DMS 273 treated with DMSO at 0.1 percent for 48 hours (cell line): ENCODE results near the gene YJEFN3.

ENCODE experiments used
- DNase-seq: peaks from one replicate; lab custom pipeline; 2025; lab: John Stamatoyannopoulos, UW

The YJEFN3 gene, protein sequence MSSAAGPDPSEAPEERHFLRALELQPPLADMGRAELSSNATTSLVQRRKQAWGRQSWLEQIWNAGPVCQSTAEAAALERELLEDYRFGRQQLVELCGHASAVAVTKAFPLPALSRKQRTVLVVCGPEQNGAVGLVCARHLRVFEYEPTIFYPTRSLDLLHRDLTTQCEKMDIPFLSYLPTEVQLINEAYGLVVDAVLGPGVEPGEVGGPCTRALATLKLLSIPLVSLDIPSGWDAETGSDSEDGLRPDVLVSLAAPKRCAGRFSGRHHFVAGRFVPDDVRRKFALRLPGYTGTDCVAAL

DNA sequence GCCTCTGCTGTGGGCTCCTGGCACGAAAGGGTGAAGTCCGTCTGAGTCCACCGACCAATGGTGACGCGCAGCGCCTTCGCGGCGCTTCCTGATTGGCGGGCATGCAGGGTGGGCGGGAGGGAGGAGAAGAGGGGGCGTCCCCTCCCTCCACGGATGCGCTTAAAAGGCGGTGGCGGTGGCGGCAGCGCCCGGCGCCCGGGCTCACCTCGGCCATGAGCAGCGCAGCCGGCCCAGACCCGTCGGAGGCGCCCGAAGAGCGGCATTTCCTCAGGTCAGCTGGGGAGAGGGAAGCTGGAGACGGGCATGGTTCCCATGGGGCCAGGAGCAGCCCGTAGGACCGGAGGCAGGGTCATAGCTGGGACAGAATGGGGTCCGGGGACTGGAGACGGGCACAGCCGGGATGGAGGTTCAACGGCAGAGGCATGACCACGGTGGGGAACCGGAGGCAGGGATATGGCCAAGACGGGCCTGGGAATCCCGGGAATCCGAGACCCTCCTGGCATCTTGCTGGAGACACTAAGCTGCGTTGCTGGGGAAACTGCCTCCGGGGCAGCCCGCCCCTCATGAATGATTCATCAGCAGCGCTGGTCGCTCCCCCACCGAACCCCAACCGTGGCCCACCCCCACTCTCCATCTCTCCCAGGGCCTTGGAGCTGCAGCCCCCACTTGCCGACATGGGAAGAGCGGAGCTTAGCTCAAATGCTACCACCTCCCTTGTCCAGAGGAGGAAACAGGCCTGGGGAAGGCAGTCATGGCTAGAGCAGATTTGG lies at the start of gene YJEFN3:
Gene YJEFN3, plus strand, starts transcription at position 191 of the 770 bp plus-strand sequence. Its CDS starts 22 bp downstream, at position 213.
- DNase-seq: no peak

DNA sequence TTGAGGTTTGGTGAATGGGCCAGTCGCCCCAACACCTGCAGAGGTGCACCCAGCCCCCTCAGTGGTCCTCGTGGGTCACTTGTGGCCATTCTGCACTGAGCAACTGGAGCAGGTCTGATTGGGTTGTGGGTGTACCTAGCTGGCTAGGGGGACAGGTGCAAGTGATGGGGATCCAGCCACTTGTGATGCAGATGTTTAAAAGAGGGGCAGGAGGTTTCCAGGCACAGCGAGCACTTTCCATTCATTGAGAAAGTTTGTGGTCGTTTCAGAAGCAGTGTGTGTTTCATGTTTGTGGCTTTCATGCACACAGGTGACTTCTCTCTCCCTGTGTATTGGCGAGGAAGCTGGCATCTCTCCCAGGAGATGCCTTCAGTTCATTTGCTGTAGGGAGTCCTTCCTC lies 48.0 kb upstream of the YJEFN3 start:
- no peak for DNase-seq

DNA sequence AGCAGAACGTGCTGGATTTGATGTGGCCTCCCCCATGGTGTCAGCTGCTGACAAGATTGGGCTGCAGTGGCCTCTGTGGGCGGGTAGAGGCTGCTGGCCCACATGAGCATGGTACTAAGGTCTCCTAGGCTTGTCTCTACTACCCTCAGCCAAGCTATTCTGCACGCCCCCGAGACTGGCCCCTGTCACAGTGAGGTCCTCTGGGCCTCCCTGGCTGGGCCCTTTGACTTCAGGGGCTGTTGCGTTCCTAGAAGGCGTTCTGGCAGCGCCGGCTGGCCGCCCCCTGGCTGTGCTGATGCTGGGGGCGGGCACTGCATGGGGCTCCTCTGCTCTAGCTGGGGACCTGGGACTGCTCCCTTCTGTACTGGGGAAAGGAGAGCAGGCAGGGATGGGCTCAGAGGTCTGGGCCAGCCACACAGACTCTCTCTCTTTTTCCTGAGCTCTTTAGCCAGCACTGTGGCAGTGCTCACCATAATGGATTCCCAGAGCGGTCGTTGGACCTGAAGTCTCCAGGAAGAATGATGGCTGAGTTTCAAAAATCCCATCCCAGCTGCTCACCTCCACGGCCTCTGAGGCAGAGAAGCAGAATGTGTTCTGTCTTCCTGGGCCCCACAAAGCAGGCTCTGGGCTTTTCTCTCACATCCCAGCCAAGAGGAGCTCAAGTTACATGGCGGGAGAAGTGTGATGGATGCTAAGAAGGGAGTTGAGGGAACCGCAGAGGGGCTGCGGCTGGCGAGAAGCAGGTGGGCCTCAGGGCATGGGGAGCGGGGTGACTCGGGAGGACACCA lies 45.7 kb upstream of the YJEFN3 start:
- DNase-seq: no peak

DNA sequence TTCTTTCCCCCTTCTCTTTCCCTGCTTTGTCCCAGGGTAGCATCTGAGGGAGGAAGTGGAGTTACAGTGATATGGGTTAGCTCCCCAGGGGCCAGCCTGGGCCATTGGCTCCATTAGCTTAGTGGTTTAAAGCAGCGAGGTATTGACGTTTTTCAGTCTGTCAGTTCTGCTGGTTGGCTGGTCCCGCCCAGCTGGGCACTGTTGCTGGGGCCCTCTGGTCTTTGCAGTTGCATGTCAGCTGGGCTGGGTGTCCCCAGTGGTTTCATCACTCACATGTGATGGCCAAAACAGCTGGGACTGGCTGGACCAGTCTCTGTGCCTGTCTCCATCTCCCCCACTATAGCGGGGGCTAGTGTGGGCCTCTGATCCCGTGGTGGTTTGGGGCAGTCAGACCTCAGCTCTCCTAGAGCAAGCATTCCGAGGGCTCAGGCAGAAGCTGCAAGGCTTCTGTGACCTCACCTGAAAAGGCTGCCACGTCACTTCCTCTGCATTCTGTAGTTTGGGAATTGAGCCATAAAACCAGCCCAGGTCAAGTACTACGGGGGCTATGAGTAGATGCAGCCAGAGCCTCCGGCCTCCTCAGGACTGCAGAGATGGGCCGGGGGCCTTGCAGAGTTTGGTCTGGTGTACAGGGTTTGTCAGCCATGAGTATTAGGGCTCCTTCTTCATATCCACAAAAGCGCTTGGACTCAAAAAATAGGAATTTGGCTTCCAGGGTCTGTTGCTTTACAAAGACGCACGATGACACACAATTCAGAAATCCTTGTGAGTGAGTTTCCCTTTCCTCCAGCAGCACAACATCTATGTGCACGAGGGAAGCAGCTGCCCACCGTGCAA lies 43.3 kb upstream of the YJEFN3 start:
- no peak for DNase-seq

DNA sequence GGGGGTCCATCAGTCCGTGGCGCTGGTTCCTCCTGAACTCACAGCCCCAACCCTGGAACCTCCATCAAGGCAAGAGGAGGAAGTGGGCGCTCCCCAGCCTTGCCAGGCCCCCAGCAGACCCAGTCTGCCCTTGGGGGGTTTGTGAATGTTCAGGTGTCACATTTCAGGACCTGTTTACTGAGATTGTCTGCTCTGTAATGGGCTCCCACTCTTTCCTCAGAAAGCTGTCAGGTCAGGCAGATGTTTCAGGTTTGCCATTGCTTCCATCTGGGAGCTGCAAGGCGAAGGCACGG lies 42.8 kb upstream of the YJEFN3 start:
- no peak for DNase-seq

DNA sequence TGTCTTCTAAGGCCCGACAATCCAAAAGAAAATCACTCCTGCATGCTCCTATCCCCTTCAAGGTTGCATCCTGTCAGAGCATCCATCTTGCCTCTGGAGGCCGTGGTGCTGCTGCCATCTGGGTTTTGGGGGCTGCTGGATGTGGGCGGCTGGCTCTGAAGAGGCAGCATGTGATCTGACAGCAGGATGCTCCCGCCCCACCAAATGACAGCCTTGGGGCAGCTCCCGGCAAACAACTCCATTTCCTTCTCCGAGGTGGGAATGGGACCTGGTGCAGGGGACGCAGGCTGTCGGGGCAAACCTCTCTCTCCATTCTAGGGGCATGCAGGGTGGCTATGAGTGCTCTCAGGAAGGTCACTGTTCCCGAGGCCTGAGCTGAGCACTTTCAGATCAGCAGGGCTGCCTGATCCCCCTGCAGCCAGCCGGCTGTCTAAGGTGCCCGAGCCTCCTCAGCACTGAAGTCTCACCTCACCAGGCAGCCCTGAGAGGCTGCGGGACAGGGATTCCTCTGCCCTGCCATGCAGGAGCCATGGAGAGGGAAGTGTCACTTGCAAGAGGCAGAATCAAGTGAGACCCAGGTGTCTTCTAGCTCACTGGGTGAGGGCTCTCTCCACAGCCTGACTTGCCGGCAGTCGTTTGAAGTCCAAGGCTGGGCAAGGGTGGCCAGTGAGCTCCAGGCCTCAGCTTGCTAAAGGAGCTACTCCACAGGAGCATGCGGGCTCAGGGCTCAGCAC lies 42.2 kb upstream of the YJEFN3 start:
- no peak for DNase-seq

DNA sequence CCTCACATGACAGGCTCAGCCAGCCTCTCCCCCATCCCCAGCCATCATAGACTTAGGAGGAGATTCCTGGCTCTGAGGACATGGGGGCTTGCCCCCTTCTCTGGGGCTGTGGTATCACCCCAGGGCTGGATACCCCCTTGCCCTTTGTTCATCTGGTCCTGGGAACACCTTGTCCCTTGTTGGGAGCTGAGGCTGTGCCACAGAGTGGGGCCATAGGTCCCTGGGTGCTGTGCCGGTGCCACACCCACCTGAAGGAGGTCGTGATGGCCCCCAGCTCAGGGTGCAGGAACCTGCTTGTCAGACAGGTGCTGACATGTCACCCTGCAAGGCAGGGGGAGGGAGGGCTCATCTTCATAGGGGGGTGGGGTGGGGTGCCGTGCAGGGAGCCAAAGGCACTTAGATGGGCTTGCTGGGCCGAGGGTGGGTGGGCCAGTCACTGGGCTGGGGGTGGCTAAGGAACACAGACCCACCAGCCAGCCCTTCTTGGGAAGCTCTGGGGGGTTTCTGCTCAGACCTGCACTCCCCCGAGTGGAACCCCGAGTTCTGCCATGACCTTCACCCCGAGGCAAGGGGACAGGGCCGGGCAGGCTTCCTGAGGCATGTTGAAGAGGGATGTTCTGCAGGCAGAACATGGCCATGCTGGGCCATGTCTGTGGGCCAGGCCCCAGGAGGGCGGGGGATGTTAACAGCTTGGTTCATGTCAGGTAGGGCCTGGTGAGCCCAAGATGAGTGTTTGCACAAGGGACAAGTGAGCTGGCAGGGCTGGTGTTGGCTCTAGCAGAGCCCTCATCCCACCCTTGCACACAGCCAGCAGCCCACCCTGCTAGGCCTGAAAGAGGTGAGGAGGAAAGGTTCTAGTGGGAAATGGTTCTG lies 41.4 kb upstream of the YJEFN3 start:
- no peak for DNase-seq

DNA sequence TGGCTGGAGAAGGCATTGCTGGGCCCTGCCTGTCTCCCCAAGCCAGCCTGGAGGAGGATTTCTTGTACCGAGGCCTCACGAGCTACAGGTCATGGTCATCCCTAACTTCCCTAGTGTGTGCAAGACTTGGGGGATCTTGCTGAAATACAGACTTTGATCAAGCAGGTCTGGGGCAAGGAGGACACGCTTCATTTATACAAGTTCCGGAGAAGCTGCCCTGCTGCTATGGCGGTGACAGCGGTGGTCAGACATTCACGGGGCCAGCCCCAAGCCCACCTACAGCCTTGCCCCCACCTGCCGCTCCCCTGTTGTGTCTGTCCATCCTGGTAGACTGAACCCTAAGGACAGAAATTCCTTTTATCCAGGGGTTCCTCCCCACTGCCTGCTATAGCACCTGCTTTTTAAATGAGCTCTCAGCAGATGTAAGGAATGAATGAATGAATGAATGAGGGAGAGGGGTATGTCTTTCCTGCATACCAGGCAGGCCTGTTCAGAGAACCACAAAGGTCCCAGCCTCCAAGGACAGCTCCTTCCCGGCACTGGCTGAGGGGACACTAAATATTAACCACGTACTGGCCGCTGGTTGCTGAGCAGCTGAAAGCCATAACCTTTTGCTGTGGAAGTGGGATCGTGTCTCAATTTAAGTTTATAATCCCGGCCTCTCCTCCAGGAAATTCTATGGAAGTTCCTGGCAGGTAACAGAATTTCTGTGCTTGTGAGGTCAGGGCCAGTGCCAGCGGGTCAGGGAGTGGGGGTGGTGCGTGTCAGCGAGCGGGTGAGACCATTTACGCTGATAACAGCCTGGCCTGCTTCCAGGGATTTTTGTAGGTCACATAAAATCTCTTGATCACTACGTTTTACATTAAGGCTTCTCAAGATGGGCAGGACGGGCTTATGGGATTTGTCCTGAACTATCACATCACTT lies 40.5 kb upstream of the YJEFN3 start:
- no peak for DNase-seq

DNA sequence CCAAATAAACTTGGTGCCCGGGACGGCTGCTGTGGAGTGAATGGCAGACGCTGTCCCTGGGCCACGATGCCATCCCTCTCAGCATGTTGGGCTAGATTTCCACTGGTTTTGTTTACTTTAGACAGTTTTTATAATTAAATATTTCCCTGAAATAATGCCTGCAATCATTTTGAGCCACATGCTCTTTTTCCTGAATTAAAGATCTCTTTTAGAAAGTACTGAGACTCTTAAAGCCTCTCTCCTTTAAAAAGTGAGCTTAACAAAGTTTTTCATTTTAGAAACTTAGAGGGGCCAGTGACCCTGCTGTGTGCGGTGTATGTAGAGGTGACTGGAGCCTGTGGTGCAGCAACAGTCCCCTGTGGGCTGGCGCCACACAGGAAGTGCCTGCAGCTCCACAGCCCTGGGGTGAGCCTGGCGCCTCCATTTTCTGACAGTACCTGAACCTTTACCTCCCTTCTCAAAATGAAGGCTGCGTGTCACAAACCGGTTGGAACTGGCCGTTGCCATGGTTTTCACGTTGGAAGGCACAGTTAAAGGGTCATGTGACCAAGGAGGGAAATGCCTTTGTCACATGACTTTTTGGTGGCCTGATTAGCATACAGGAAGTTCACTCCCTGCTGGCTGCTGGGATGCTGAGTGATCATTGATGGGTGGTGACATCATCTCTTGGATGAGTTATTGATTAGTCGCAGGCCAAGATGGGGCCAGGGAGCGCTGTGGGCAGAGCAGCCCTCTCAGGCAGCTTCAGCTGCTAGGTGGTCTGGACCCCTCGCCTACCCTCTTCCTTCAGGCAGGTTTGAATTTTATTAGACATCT lies 39.6 kb upstream of the YJEFN3 start:
- no peak for DNase-seq

DNA sequence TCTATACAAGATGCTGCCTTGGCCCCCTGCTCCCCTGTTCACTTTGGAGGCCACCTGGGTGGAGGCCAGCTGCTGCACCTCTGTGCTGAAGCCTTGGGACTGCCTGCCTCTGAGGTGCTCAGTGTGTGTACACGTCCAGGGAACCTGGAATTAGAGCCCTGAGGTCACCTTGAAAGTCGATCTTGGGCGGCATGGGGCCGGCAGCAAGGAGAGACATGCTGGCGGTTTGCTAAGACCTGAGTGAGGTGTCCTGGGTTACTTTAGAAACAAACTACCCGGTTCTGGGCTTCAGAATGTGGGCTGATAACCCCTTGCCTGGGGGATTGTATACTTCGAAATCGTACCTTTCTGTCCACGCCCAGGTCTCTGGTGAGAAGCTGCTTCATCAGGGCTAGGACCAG lies 38.9 kb upstream of the YJEFN3 start:
- no peak for DNase-seq

DNA sequence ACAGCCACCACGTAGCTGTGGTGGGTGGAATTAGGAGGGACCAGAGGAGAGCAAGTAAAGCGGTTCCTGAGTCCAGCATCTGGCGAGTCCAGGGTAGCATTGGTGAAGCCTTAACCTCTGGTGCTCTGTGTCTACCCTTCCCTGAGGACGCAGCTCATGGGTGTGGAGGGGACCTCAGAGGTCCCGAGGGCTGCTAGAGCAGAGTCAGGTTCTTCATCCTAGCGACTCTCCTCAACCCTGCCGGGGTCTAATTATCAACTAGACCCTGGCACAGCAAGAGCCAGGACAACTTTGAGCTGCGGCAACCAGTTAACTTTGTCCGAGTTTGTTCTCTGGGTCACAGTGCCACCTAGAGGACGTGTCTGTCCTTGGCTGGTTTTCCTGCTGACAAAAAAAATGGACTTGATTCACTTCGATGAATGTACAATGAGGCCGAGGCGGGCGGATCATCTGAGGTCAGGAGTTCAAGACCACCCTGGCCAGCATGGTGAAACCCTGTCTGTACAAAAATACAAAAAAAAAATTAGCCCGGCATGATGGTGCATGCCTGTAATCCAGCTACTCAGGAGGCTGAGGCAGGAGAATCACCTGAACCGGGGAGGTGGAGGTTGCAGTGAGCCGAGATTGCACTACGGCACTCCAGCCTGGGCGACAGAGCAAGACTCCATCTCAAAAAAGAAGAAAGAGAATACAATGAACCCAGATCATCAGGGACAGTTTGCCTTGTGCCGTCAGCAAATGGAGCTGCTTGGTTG lies 38.3 kb upstream of the YJEFN3 start:
- peak; percentile 40 for DNase-seq

DNA sequence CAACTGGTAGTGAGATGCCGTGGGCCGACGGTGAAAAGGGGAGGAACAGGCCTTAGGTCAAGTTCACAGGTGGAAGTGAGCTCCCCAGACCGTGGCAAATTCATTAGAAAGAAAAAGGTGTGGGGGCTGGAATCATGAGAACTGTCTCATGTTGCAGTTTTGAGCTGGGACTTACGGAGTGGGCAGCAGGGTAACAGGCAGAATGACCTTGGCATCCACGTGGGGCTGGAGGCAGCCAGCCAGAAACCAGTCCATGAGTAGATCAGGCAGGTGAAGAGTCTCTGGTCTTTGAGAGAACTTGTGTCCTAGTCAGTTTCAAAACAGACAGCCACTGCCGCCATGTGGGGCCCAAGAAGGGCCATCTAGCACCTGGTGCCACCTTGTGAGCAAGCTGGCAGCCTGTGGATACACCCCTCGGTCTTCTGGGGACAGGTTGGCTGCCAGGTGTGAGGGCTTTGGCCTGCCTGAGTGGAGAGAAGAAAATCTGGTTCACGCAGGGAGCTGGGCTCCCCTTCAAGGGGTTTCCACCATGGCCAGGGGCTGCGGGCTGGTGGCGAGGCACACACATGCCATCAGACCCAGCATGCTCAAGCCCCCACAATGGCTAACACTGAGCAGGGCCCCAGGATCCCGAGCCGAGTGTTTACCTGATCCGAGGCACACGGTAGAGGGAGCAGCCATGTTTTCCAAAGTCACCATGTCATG lies 37.2 kb upstream of the YJEFN3 start:
- DNase-seq: no peak

DNA sequence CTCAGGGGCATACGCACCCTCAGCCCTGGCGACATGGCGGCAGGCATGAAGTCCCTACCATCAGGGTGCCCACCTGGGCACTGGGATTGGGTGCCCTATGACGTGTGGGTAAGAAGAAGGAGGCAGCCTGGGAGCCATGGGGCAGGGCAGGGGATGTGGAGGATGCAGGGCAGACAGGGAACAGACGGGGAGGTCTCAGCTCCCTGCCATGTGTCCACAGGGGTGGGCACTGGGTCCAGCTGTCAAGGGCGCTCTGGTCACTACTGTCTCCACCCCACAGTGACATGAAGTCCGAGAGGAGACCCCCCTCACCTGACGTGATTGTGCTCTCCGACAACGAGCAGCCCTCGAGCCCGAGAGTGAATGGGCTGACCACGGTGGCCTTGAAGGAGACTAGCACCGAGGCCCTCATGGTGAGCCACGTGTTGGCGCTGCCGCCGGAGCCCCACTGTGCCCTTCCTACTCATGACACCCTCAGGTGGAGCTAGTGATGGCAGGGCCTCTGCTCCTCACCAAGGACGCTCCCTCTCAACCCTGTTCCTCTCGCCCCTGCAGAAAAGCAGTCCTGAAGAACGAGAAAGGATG lies 36.6 kb upstream of the YJEFN3 start:
- DNase-seq: no peak

DNA sequence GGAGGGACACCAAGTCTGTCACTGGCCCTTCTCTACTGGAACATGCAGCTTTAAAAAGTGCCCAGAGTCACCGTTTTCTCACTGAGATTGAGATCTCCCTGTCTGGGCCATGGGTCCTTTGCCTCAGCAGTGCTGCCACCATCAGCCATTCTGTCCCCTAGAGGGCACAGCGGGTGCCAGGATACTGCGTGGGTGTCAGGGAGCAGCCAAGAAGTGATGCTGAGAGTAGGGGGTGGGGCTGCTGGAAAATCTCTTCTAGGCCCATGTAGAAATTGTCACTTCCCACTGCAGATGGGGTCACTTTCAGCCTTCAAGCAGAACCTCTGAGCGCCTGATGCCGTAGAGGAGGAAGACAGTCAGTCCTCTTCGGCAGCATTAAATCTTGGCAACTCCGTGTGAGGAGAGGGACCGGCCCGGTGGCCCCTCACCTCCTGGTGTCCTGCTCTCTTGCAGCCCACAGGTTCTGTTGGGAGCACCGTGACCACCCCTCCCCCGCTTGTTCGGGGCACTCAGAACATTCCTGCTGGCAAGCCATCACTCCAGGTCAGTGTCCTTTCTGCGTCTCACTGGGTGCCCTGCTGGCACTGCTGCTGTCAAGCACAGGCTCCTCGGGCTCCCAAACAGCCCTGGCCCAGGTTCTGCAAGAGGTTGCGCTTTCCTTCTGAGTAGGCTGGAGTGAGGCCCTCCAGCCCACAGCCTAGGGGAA lies 34.7 kb upstream of the YJEFN3 start:
- DNase-seq: no peak

DNA sequence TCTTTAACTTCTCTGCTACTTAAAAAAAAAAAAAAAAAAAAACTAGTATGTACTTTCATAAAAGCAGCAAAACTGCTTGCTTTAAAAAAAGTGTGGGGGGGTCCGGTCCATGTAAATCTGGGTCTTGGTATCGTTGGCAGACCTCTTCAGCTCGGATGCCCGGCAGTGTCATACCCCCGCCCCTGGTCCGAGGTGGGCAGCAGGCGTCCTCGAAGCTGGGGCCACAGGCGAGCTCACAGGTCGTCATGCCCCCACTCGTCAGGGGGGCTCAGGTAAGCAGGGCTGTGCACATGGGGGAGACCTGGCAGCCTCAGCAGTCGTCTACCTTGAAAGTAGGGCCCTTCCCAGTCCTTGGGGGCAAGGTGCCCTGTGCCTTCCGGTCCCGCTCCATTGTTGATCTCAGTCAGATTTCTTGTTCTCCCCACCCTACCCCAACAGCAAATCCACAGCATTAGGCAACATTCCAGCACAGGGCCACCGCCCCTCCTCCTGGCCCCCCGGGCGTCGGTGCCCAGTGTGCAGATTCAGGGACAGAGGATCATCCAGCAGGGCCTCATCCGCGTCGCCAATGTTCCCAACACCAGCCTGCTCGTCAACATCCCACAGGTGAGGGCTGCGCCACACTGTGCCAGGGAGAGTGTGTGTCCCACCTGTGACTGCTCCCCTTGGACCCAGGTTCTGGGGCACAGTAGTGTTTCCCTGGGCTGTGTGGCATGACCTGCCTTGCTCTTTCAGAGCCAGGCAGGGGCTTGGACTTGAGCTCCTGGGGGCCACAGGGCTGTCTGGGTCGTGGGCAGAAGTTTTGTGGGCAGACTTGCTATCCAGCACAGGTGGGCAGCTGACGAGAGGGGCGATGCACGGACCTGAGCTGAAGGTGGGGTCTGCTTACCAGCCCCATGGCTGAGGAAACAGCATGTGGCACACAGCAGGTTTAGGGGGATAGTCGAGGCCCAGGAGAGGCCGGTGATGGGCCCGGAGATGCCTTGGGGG lies 32.8 kb upstream of the YJEFN3 start:
- DNase-seq: no peak
